ENCODE results near the gene DOCK3.

GRCh38 chr3:50950591-50950990 is 275.9 kb downstream of the DOCK3 start:
- TF ChIP-seq POLR2A (IDR thresholded peaks at IDR 0.05): no peak
- no peak for TF ChIP-seq CTCF (IDR thresholded peaks at IDR 0.05)
